ENCODE results near the gene LSG1.

GRCh38 chr3:194682694-194683310, 10.8 kb upstream of the LSG1 start:
- TF ChIP-seq POLR2A (IDR thresholded peaks at IDR 0.05), result no peak
- peak; percentile 74 to 98 (median 94) for TF ChIP-seq CTCF (IDR thresholded peaks at IDR 0.05)
